Choroid plexus epithelial cell (primary cell): ENCODE data around the gene FLT4.

Experiments used
- DNase-seq: peaks from one replicate; pipeline ENCODE4 v3.0.0-alpha.2; 2010; ENCODE audit warnings: low read depth
- H3K4me3 ChIP-seq: 2 replicates; pipeline ENCODE4 v1.5.1; 2011; ENCODE audit warnings: low read depth, mild to moderate bottlenecking, control low read depth, low read length, moderate library complexity
- CTCF ChIP-seq: conservative IDR thresholded peaks from 2 replicates; pipeline ENCODE4 v1.5.1; 2011; ENCODE audit warnings: low read depth, mild to moderate bottlenecking, control low read depth, inconsistent platforms, low read length, moderate library complexity

Gene FLT4

DNA sequence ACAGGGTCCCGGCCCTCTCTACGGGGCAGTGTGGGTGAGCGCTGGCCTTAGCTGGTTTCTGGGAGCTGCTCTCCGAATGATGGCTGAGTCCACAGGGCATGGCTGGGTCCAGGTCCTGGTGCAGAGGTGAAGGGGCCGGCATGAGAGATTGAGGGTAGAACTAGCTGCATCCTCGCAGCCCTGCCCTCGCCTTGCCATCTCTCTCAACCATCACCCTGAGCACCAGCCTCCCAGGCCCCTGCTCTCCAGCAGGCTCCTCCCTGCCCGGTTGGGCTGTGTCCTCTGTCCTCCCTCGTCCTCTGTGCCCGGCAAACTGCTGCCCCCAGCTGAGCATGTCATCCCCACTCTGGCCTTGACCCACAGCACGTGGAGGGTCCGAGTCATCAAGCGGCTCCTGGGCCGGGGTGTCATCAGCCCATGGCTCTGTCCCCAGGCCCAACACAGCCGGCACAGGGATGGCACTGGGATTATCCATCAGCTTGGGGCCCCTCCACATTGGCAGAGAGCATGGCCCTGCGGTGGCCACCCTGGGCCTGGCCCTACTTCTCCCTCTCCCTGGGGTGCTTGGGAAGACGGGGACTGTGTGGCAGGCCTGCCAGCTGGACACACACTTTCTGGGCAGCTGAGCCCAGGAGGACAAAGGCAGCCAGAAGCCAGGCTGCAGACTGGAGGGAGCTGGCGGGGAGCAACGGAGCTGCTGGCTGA is 8.4 kb downstream of the FLT4 start:
- no peak for TF ChIP-seq CTCF
- DNase-seq = no peak
- H3K4me3 ChIP-seq = no peak overlapping the region

- DNase-seq = no peak
- no peak overlapping the region for H3K4me3 ChIP-seq
- TF ChIP-seq CTCF = no peak
Measured at GRCh38 chr5:180640611-180640860, 8.9 kb downstream of the FLT4 start.

DNA sequence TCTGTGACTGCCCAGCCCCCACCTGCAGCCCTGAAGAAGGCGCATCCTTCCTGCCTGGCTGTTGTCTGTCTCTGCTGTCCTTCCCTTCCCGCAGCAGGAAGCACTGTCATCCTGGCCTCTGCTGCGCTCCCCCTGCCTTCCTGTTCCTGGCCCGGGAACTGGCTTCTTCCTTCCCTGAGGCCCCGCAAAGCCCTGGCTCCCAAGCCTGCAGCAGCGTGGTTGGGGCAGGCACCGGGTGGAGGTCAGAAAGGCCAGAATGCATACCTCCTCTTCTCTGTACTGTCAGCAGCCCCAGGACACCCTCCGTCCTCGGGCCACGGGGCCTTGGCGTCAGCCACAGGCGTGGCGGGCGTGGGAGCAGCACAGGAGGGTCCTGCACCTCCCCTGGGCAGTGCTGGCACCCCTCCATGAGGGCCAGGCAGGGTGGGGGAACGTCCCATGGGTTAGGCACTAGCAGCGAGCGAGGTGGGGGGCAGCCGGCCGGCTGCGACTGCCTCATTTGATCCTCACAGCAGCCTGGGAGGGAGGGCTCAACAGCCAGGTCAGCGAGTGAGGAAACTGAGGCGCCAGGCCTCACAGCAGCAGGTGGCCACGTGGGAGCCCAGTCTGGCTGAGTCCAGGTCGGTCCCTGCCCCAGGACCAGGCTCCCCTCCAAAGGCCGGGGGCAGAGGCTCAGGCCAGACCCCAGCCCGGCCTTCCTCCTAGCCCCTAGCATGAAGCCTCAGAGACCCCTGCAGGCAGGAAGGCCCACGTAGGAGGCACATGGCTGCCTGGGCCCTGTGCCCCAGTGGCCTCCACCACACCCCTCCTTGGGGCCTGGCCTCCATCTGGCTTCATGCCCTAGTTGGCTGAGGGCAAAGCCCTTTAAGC is 9.4 kb downstream of the FLT4 start:
- H3K4me3 ChIP-seq = no peak overlapping the region
- TF ChIP-seq CTCF = no peak
- no peak for DNase-seq

DNA sequence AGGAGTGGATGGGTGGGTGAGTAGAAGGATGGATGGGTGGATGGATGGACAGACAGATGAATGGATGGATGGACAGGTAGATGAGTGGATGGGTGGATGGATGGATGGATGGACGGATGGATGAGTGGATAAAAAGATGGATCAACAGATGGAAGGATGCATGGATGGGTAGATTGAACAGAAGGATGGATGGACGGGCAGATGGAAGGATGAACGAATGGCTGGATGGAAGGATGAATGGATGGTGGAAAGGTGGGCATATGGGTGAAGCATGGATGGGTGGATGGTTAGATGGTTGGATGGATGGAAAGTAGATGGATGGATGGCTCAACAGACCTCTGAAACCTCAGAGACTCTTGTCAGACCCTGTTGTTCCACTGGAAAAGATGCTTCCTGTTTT is 10.1 kb downstream of the FLT4 start:
- no peak for TF ChIP-seq CTCF
- H3K4me3 ChIP-seq = no peak overlapping the region
- no peak for DNase-seq

DNA sequence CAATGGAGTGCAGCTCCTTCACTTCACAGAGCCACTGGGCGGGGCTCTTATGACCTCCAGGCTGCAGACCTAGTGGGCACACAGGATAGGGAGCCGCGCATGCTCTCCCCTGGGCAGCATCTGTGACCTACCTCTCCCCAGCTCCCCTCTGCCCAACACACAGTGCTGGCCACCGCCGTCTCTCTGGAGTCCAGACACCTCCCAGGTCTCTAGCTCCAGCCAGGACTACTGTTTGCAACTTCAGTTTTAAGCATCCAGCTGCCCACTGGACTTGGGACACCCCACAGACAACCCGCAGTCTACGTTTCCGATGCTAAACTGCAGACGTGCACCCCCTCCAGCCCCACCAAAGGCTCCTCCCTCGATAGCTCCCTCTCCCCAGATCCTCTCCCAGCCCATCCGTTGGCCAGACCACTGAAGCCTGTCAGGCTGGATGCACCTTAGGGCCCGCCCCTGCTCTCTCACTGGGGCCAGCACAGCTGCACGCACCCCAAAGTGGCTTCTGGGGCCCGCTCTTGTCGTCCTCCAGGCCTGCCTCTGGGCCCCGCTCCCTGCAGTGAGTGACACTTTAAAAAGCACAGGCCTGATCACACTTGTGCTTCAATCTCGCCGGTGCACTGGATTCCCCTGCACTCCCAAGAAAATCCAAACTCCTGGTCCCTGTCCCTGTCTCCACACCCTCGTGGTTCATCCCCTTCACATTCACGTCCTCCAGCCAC is 11.3 kb downstream of the FLT4 start:
- H3K4me3 ChIP-seq = no peak overlapping the region
- no peak for TF ChIP-seq CTCF
- DNase-seq = no peak

DNA sequence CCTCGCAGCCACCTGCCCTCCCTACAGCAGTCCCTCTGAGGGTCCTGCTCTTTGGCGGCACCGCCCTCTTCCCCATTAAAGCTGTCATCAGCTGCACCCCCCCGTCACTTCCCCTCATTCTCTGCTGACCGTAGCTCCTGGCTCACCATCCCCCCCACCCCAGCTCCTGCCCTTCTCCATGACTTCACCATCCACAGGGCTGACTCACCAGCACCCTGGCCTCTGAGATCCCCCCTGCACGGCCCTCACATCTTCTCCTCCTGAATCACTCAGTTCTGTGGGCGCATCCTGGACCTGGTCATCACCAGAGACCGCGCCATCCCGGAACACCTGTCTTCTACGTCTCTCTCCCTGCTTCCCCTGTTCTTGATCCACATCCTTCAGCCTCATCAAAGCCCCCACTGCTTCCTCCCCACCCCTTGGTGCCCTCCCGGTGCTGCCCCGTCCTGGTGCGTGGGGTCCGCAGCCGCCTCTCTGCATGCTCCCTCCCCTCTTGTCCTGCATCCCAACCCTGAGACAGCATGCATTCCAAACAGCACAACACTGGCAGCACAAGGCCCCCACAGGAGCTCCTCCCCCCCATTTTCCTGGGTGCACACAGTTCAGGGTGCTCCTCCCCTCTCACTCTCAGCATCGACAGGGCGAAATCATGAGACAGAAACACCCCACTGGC is 12.9 kb downstream of the FLT4 start:
- no peak overlapping the region for H3K4me3 ChIP-seq
- no peak for TF ChIP-seq CTCF
- peak; percentile 20 for DNase-seq
